Muscle of leg (tissue), 11 donors: ENCODE results near the gene KRTAP4-6. TPM values are rescaled to one million over a fixed set of nuclear protein-coding genes. Genes with fewer than 3 reads are reported as not detected.
A peak's percentile ranks its signal among the peaks of the same experiment; 100 is the strongest.
"Not testable (repeated sequence)": the region's sequence is repeated elsewhere in the genome, so short reads cannot be mapped to it uniquely, and the experiment has no call there.

Source experiments
- DNase-seq: peaks from one replicate; pipeline ENCODE4 v3.0.0; 2013
- H3K27ac ChIP-seq: one replicate; pipeline ENCODE4 v1.5.1; 2013; ENCODE audit warnings: mild to moderate bottlenecking, low read length, control low read depth
- H3K27me3 ChIP-seq: one replicate; pipeline ENCODE4 v1.6.1; 2013; ENCODE audit warnings: low read length; ENCODE audit not compliant: control insufficient read depth, insufficient read depth
- H3K36me3 ChIP-seq: one replicate; pipeline ENCODE4 v1.6.1; 2013; ENCODE audit warnings: low read length; ENCODE audit not compliant: control insufficient read depth, insufficient read depth
- H3K4me1 ChIP-seq: one replicate; pipeline ENCODE4 v1.6.1; 2013; ENCODE audit warnings: low read length; ENCODE audit not compliant: control insufficient read depth, insufficient read depth
- H3K4me3 ChIP-seq: one replicate; pipeline ENCODE4 v1.5.1; 2013; ENCODE audit warnings: low read length, control low read depth
- H3K9me3 ChIP-seq: replicated peaks from 2 replicates; pipeline ENCODE4 v1.6.1; 2013; ENCODE audit warnings: low read depth, low read length; ENCODE audit not compliant: control insufficient read depth
- WGBS: methylation state at CpG from one replicate; pipeline ENCODE4 v1.1.5; 2013; ENCODE audit warnings: missing lambda C conversion rate; ENCODE audit not compliant: insufficient coverage; 5-methylcytosine and 5-hydroxymethylcytosine counted together
- polyA plus RNA-seq, 8 donors: library from polyadenylated mRNA; unstranded; fragments of 120-200 nt; gene quantifications; one replicate each; pipeline versions ENCODE4 v1.2.1 to v1.2.3, GENCODE V29; 2013; ENCODE audit warnings: inconsistent platforms in 1 of 8, low replicate concordance in 1 of 8; ENCODE audit not compliant: insufficient read length in 8 of 8, insufficient read depth in 1 of 8
- total RNA-seq: library from RNA; stranded (reverse); fragments of 120-200 nt; gene quantifications from one replicate; pipeline ENCODE4 v1.2.4, GENCODE V29; 2013

Gene KRTAP4-6
- total and polyA plus RNA-seq, 9 donors = not detected

DNA sequence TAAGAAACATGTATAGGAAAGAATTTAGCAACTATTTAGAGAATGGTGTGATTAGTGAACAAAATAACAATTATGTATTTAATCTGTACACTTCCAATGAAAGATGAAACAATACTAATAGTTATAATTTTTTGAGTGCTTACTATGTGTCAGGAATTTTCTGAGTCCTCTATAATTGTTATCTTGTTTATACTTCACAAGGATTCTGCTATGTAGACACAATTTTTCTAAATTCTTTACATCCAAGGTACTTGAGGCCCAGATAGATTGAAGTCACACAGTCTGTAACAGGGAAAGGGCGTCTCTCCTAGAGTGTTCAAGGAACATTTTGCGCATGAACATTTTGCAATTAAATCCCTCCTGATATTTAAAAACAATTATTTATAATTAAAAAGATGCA, 15.3 kb downstream of the KRTAP4-6 start:
- H3K4me3 ChIP-seq = no peak overlapping the region
- no CpG with 5 or more reads among the region's 2 CpGs for WGBS
- H3K36me3 ChIP-seq = no peaks in the 10 kb centered on the region
- H3K27ac ChIP-seq = no peak overlapping the region
- H3K9me3 ChIP-seq = peaks cover 2% of the 10 kb centered on the region
- no peak for DNase-seq
- no peaks in the 10 kb centered on the region for H3K27me3 ChIP-seq
- no peaks in the 10 kb centered on the region for H3K4me1 ChIP-seq

DNA sequence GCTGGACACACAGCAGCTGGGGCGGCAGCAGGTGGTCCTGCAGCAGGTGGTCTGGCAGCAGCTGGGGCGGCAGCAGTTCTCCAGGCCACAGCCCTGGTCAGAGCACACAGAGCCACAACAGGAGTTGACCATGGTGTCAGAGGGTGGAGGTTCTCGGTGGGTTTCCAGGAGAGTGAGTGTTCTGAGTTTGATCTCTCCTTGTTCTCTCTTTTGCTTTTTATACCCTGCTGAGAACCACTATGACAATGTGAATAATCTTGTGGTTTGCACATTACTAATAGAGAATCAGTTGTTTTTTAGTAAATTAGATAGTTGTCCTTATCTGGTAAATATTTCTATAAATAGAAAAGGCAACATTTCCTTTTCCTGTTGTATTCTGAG, 16.4 kb downstream of the KRTAP4-6 start, which contains the start of gene KRTAP4-12:
Gene KRTAP4-12, minus strand, starts transcription at position 192 of the 381 bp plus-strand sequence. Its CDS starts 60 bp downstream, at position 132.
- 58% methylated on average over 2 of the region's 3 CpGs for WGBS
- H3K27ac ChIP-seq, H3K27me3 ChIP-seq, H3K4me3 ChIP-seq, DNase-seq, H3K4me1 ChIP-seq, H3K36me3 ChIP-seq, H3K9me3 ChIP-seq: not testable (repeated sequence)

- H3K4me1 ChIP-seq, H3K4me3 ChIP-seq, H3K36me3 ChIP-seq, H3K27me3 ChIP-seq, H3K27ac ChIP-seq, H3K9me3 ChIP-seq, DNase-seq: not testable (repeated sequence)
- 79% methylated on average over 12 of the region's 12 CpGs for WGBS
Observed at GRCh38 chr17:41123292-41123990, 16.9 kb downstream of the KRTAP4-6 start.

DNA sequence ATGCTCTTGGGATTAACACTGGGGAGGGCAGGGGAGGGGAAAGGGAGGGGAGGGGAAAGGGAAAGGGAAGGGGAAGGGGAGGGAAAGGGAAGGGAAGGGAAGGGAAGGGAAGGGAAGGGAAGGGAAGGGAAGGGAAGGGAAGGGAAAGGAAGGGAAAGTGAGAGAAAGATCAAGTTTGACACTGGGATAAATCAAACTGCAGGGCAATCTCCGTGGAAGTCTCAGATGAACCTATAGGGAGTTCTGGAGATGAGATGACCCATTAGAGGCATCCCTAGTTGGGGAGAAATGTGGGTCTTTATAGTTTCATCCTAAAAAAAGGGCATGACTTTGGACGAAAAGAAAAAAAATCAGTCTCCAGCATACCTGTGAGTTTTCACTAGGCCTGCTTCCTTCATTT, 18.6 kb downstream of the KRTAP4-6 start:
- Histone ChIP-seq H3K4me3 (no peak overlapping the region), H3K4me1 (no peaks in the 10 kb centered on the region), H3K27me3 (no peaks in the 10 kb centered on the region), H3K36me3 (no peaks in the 10 kb centered on the region), H3K9me3 (peaks cover 2% of the 10 kb centered on the region), H3K27ac (no peak overlapping the region)
- no peak for DNase-seq
- 91% methylated on average over 1 of the region's 2 CpGs for WGBS

- peak; percentile 22 for DNase-seq
- not testable (repeated sequence) for H3K9me3 ChIP-seq, H3K4me3 ChIP-seq, H3K4me1 ChIP-seq, H3K27ac ChIP-seq, H3K36me3 ChIP-seq, H3K27me3 ChIP-seq
- WGBS = no CpG with 5 or more reads among the region's 11 CpGs
Observed at GRCh38 chr17:41119696-41120690, 20.4 kb downstream of the KRTAP4-6 start.

DNA sequence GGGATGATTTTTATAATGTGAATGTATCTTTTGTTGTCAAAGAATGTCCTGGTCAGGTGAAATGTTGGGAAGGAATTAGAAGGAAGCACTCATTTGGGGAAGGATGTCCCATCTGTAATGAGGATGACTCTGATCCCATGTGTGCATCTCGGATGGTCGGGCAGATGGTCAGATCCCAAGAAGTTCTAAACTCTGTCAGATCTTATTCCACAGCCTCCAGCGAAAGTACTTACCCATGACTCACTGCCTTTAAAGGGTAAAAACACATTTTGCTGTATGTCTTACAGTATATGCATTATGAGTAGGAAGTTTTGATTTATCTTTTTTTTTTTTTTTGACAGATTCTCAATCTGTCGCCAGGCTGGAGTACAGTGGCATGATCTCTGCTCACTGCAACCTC, 21.6 kb downstream of the KRTAP4-6 start:
- no CpG with 5 or more reads among the region's 4 CpGs for WGBS
- Histone ChIP-seq H3K27ac (no peak overlapping the region), H3K9me3 (peaks cover 2% of the 10 kb centered on the region), H3K4me1 (no peaks in the 10 kb centered on the region), H3K27me3 (no peaks in the 10 kb centered on the region), H3K4me3 (no peak overlapping the region), H3K36me3 (no peaks in the 10 kb centered on the region)
- no peak for DNase-seq

DNA sequence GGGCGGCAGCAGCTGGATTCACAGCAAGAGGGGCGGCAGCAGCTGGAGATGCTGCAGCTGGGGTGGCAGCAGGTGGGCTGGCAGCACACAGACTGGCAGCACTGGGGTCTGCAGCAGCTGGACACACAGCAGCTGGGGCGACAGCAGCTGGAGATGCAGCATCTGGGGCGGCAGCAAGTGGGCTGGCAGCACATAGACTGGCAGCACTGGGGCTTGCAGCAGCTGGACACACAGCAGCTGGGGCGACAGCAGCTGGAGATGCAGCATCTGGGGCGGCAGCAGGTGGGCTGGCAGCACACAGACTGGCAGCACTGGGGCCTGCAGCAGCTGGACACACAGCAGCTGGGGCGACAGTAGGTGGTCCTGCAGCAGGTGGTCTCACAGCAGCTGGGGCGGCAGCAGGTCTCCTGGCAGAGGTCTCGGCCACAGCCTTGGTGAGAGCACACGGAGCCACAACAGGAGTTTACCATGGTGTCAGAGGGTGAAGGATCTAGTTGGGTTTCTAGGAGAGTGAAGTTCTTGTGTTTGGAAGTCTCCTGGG, 22.4 kb downstream of the KRTAP4-6 start, which contains the start of gene KRTAP4-11:
Gene KRTAP4-11, minus strand, starts transcription at position 528 of the 541 bp plus-strand sequence. Its CDS starts 58 bp downstream, at position 470.
- not testable (repeated sequence) for H3K4me3 ChIP-seq, H3K4me1 ChIP-seq, DNase-seq, H3K27me3 ChIP-seq, H3K36me3 ChIP-seq, H3K27ac ChIP-seq, H3K9me3 ChIP-seq
- WGBS = 73% methylated on average over 9 of the region's 10 CpGs

- Histone ChIP-seq H3K27ac (no peak overlapping the region), H3K36me3 (no peaks in the 10 kb centered on the region), H3K4me3 (no peak overlapping the region), H3K27me3 (no peaks in the 10 kb centered on the region), H3K9me3 (no peaks in the 10 kb centered on the region), H3K4me1 (no peaks in the 10 kb centered on the region)
- DNase-seq = peak; percentile 12
- 85% methylated on average over 2 of the region's 5 CpGs for WGBS
Observed at GRCh38 chr17:41116297-41116696, 24.0 kb downstream of the KRTAP4-6 start.

DNA sequence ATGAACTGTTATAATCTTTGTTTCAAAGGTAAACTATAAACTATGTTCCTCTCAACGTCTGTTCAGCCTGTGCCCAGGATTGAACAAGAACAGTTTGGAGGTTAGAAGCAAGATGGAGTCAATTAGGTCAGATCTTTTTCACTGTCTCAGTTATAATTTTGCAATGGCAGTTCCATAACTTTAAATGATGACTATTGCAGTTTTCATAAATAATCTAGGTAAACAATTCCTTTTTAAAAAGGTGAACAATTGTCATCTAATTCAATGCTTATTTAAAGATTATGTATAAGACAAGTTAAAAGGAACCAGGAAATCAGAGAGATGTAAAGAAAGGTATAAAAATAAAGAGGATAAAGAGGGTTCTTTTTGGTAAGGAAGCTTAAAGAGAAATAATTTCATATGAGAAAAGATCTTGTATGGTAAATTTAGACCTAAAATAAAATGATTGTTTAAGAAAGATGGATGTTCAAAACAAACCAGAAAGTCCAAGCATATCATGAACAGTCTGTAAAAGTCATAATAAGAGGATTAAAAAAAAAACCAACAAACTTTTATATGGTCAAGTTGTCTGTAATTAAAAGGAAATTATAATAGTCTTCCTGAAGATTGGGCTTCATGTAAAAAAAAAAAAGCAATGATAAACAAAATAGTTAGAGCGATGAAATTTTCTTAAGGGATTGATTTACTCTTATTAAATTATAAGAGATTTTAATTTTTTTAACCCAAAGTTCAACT, 29.0 kb downstream of the KRTAP4-6 start:
- Histone ChIP-seq H3K4me1 (no peaks in the 10 kb centered on the region), H3K4me3 (no peak overlapping the region), H3K36me3 (no peaks in the 10 kb centered on the region), H3K27me3 (no peaks in the 10 kb centered on the region), H3K27ac (no peak overlapping the region), H3K9me3 (no peaks in the 10 kb centered on the region)
- no CpG with 5 or more reads among the region's 2 CpGs for WGBS
- DNase-seq = no peak
